GM21825 (cell line): Measurements from ENCODE around the gene EPC2.
"Not testable (repeated sequence)": the region's sequence is repeated elsewhere in the genome, so short reads cannot be mapped to it uniquely, and the experiment has no call there.

Source experiments
- ATAC-seq: cut with Tn5 transposase; IDR thresholded peaks from one replicate; pipeline ENCODE4 v1.9.1; 2021; ENCODE audit warnings: mild to moderate bottlenecking, moderate library complexity; ENCODE audit not compliant: unreplicated experiment

EPC2 gene

DNA sequence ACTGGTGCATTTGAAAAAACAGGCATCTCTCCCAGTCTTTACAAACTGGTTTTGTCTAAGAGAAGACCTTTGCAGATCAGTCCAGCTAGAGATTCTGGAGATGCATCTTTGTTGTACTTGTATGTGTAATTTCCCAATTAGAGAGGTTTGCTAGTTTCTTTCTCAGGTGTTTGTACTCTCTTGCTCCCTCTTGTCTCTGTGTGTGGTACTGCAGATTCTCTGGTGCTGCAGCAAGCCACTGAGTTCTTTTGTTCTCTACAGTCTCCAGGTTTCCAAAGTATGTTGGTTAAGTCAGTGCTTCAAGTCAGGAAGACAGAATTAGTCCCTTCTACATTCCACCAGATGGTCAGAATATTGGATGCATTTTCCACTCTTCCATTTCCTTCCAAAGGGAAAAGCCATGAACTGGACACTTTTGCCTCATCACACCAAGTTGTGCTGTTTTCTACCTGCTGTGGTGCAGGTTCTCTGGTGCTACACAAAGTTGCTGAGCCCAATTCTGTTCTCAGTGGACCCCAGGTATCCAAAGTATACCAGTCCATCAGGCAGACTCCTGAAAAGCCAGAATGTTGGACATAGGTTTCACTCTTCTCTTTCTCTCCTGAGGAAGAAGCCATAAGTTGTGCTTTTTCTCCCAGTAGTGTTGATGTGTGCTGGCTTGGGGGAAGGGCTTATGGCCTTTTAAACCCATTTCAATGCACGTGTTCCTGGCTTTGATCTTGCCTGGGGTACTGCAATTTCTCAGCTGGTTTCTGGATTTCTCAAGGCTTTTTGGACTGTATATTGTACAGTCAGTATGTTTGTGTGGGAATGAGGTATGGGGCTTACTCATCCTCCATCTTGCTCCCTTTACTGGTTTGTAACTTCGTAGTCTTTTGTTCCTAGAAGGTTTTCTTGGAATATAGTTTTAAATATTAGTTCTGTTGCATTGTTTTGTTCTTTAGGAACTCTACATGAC, 29.8 kb downstream of the EPC2 start:
- ATAC-seq: no peak

DNA sequence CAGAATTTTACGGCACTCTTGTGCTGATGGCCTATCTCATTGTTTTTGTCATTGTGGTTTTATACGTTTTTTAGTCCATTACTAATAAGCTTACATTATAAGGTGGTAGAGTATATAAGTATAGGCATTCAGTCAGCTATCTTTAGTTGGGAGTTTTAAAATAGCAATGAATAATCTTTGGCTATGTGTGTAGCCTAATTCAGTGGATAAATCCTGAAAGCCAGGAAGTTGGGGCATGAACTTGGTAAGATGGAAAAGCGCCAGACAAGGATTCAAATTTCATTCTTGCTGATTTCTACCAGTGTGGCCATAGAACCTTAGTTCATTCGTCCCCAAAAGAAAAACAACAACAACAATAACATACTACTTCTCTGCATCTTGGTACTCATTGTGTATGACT, 31.2 kb downstream of the EPC2 start:
- ATAC-seq: no peak

DNA sequence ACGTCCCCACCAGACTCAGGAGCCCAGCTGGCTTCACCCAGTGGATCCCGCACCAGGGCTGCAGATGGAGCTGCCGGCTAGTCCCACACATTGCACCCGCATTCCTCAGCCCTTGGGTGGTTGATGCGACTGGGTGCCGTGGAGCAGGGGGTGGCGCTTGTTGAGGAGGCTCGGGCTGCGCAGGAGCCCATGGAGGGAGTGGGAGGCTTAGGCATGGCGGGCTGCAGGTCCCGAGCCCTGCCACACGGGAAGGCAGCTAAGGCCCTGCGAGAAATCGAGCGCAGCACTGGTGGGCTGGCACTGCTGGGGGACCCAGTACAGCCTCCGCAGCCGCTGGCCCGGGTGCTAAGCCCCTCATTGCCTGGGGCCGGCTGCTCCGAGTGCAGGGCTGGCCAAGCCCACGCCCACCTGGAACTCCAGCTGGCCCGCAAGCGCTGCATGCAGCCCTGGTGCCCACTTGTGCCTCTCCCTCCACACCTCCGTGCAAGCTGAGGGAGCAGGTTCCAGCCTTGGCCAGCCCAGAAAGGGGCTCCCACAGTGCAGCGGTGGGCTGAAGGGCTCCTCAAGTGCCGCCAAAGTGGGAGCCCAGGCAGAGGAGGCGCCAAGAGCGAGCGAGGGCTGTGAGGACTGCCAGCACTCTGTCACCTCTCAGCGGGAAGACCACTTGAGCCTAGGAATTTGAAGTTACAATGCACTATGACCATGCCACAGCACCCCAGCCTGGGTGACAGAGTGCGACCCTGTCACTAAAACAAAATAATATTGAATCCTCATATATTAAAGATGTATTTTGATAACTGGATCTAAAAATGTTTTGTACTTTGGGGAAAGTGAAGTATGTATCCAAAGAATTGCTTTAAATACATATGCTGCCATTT, 34.0 kb downstream of the EPC2 start:
- ATAC-seq: not testable (repeated sequence)

DNA sequence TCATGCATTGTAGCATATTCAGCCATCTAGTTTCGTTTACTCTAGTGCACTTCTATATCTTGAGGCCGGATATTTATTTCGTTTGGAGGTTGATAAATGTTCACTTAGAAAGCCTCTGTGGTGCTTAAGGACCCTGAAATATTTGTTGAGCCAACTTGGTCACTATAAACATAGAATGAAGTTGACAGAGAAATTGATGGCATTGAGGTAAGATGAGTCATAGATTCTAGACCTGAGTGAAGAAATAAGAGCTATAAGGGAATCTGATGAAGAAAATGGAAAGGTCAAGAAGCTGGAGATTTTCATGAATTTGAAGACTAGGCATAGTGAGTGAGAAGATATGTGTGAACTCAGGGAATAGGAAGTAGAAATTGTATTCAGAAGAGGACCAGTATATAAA, 35.9 kb downstream of the EPC2 start:
- ATAC-seq: no peak

DNA sequence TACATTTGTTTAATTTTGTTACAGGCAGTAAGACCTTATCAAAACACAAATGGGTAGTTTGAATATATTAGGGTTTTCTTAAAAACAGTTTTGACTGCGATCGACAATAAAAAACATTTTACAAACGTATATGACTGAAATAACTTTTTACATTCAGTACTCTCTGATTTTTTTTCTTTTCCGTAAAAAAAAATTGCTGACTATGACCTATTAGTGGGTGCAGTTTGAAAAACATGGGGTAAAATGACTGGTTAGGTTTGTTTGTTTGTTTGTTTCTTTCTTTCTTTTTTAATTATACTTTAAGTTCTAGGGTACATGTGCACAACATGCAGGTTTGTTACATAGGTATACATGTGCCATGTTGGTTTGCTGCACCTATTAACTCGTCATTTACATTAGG, 36.9 kb downstream of the EPC2 start:
- ATAC-seq: no peak

DNA sequence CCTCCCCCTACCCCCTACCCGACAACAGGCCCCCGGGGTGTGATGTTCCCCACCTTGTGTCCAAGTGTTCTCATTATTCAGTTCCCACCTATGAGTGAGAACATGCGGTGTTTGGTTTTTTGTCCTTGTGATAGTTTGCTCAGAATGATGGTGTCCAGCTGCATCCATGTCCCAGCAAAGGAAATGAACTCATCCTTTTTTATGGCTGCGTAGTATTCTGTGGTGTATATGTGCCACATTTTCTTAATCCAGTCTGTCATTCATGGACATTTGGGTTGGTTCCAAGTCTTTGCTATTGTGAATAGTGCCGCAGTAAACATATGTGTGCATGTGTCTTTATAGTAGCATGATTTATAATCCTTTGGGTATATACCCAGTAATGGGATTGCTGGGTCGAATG, 37.3 kb downstream of the EPC2 start:
- ATAC-seq: not testable (repeated sequence)

DNA sequence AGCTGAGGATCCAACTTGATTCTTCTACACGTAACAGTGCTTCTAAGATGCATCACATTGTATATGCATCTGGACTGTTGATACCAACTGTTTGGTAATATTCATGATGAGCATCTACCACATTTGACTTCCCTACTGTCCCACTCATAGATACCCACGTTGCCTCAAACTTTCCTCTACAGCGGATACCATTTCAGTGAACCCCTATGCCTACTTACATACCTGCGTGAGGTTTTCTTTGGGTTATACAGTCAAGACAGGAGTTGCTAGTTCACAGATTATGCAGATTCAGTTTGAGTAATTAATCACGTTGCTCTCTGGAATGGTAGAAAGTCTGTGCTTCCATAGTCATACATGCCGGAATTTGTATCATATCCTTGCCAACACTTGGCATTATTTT, 40.0 kb downstream of the EPC2 start:
- ATAC-seq: no peak

DNA sequence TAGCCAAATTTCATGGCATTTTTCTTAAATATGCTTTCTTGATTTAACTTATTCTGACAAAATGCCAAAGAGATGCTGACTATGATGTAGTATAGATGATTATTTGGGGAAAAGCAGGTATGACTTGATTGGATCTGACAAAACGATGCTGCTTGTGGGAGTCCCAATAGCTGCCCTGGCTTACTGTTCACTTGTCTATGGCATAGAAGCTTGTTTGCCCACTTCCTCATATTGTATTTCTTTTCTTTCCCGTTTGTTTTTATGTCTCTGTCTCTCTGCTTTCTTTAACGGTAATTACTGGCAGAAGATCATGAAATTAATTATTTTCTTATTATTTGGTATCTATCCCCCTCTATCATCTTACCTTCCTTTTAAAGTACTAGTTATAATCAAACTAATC, 43.0 kb downstream of the EPC2 start:
- no peak for ATAC-seq

DNA sequence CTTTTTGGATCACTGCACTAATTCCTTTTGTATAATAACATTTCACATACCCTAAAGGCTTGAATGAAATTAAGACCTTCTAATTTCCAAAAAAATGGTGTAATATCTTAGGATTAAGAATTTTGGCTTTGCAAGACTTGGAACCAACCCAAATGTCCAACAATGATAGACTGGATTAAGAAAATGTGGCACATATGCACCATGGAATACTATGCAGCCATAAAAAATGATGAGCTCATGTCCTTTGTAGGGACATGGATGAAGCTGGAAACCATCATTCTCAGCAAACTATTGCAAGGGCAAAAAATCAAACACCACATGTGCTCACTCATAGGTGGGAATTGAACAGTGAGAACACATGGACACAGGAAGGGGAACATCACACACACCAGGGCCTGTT, 43.5 kb downstream of the EPC2 start:
- not testable (repeated sequence) for ATAC-seq

DNA sequence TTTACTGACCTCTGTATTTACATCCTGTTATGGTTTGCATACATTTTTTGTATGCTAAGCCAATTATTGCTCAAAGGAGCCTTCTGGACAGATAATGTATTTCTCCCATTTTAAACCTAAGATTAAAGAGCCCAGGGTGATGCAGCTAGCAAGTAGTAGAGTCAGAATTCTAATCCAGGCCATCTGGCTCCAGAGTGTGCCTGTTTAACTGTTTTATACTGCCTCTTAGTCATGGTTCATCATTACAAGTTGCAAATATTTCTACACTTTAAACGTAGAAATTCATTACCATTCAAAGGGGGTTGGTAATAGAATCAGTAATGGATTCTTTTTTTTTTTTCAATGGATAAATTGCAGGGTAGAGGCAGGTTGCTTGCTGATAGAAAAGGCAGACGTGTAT, 52.4 kb downstream of the EPC2 start:
- ATAC-seq: no peak

DNA sequence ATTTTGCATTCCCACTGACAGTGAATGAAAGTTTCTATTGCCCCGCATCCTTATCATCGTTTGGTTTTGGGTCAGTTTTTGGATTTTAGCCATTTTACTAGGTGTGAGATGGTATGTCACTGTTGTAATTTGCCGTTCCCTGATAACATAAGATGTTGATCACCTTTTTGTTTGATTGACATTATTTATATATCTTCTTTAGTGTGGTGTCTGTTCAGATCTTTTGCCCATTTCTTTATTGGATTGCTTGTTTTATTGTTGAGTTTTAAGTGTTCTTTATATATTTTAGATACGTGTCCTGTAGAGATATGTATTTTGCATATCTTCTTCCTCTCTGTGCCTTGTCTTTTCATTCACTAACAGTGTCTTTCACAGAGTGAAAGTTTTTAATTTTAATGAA, 55.3 kb downstream of the EPC2 start:
- no peak for ATAC-seq

DNA sequence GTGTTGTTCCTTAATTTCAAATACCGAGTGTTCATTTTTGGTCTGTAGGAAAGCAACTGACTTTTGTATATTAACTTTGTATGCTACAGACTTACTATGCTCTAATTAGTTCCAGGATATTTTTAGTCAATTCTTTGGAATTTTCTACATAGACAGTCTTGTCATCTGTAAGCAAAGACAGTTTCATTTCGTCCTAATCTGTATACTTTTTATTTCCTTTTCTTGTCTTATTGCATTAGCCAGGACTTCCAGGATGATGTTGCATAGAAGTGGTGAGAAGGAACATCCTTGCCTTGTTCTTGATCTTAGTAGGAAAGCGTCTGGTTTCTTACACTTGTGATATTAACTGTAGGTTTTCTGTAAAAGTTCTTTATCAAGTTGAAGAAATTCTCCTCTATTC, 56.5 kb downstream of the EPC2 start:
- no peak for ATAC-seq

DNA sequence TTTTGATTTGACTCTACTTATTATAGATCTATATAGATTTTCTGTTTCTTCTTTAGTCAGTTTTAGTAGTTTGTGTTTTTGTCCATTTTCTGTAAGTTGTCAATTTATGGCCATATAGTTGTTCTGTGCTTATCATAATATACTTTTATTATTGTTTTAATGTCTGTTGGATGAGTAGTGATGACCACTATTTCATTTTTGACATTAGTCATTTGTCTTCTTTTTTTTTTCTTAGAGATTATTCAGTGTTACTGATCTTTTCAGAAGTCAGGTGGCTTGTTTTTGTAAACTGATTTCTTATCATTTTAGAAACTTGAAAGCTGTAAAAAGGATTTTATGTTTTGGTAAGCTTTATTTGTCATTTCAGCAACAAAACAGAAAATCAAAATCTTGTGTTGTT, 57.3 kb downstream of the EPC2 start:
- no peak for ATAC-seq

DNA sequence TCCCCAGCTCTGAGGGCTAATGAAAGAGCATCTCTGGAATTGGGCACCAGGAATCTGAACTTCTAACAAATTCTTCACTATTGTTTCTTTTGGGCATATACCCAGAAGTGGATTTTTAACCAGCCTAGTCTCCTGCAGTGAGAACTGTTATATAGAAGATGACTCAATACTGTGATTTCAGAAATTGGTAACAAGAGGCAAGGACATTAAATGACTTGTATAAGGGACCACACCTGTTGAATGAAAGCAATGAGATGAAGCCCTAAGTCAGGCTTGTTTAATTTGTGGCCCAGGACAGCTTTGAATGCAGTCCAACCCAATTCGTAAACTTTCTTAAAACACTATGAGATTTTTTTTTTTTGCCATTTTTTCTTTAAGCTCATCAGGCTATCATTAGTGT, 57.9 kb downstream of the EPC2 start:
- ATAC-seq: no peak

DNA sequence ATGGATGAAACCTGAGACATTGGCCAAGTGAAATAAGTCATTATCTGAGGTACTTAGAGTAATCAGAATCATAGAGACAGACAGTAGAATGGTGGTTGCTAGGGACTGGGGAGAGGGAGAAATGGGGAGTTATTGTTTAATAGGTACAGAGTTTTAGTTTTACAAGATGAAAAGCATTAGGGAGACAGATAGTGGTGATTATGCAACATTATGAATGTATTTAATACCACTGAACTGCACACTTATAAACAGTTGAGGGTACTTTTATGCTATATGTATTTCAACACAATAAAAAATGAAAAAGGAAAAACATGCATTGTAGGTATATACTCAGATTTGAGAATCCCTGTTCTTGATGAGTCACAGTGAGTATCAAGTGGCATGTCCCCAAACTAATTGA, 59.7 kb downstream of the EPC2 start:
- ATAC-seq: no peak

DNA sequence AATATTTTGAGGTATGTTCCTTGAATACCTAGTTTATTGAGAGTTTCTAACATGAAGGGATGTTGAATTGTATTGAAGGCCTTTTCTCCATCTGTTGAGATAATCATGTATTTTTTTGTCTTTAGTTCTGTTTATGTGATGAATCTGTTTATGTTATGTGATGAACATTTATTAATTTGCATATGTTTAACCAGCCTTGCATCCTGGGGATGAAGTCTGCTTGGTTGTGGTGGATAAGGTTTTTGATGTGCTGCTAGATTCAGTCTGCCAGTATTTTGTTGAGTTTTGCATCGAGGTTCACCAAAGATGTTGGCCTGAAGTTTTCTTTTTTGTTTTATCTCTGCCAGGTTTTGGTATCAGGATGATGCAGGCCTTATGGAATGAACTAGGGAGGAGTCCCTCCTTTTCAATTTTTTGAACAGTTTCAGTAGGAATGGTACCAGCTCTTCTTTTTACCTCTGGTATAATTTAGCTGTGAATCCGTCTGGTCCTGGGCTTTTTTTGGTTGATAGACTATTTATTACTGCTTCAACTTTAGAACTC, 71.9 kb downstream of the EPC2 start:
- ATAC-seq: no peak

DNA sequence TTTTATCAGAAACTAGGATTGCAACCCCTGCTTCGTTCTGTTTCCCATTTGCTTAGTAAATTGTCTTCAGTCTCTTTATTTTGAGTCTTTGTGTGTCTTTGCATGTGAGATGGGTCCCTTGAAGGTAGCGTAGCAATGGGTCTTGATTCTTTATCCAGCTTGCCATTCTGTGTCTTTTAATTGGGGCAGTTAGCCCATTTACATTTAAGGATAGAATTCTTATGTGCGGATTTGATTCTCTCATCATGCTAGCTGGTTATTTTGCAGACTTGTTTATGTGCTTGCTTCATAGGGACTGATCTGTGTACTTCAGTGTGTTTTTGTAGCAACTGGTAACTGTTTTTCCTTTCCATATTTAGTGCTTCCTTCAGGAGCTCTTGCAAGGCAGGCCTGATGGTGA, 73.5 kb downstream of the EPC2 start:
- ATAC-seq: no peak

DNA sequence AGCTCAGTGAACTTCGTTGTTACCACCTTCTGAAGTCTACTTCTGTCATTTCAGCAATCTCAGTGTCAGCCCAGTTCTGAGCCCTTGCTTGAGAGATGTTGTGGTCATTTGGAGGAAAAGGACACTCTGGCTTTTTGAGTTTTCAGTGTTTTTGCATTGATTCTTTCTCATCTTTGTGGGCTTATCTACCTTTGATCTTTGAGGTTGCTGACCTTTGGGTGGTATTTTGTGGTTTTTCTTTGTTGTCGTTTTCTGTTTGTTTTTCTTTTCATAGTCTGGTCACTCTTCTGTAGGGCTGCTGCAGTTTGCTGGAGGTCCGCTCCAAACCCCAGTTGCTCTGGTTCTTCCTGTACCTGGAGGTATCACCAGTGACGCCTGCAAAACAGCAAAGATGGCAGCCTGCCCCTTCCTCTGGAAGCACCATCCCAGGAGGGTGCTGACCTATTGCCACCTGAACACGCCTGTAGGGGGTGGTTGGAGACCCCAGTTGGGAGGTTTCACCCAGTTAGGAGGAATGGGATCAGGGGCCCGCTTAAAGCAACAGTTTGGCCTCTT, 74.7 kb downstream of the EPC2 start:
- no peak for ATAC-seq

DNA sequence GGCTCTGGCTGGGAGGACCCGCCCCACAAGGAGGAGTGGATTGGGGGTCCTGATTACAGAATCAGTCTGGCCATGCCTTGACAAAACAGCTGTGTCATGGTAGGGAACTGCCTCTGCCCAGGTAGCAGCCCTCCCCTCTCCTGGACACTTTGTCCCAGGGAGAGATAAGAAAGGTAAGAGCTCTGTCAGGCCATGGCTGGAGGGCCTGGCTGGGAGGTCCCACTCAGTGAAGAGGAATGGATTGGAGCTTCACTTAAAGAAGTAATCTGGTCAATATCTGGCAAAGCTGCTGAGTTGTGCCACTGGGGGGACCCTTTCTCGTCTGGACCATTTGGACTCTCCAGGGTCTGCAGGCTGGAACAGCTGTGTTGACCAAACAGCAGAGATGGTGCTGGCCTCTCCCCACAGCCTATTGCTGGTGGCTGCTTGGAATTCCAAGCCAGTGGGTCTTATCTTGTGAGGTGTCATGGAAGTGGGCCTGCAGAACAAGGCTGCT, 75.4 kb downstream of the EPC2 start:
- ATAC-seq: no peak

DNA sequence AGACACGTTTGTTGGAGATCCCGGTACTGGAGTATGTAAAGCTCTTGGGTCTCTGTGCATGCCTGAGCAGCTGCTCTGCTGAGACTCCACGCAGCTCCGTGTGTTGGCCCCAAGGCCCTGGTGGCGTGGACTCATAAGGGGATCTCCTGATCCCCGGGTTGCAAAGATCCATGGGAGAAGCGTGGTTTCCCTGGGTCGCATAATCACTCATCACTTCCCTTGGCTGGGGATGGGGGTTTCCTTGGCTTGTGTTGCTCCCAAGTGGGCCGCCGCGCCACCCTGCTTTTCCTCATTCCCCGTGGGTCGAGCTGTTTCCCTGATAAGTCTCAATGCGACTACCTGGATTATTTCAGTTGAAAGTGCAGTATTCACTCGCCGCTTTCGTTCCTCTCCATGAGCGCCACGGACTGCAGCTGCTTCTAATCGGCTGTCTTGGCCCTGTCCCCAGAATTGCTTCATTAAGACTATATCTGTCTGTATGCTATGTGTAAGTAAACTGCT, 76.0 kb downstream of the EPC2 start:
- ATAC-seq: no peak

DNA sequence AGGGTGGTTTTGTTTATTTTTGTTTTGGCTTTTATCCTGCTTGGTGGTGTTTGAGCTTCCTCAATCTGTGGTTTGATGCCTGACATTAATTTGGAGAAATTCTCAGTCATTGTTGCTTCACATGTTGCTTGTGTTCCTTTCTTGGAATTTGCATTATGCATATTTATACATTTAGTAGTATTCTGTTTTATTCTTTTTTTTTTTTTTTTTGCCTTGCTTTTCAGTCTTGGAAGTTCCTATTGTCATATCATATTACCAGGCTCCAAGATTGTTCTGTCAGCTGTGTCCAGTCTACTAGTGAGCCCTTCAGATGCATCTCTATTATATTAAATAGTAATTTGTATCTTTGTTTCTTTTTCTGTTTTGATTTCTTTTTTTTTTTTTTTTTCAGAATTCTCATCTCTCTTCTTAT, 77.0 kb downstream of the EPC2 start:
- no peak for ATAC-seq
